Measurements from ENCODE around the gene TRDN.

DNA sequence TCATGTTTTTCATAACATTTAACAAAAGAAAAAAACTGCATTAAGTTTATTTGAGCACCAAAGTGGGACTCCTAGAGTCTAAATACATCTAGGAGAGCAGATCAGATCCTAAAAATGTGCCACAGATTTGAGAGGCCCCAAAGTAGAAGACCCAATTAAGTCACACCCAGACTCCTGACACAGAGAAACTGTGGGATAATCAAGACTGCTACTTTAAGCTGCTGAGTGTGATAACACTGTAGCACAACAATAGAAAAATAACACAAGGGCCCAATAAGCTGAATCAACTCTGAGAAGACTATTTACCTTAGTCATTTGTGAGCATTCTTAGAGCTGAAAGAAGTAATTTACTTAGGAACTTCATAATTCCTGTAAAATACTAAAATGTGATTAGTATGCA, 26.0 kb downstream of the TRDN start:
- TF ChIP-seq, protein P1, sequence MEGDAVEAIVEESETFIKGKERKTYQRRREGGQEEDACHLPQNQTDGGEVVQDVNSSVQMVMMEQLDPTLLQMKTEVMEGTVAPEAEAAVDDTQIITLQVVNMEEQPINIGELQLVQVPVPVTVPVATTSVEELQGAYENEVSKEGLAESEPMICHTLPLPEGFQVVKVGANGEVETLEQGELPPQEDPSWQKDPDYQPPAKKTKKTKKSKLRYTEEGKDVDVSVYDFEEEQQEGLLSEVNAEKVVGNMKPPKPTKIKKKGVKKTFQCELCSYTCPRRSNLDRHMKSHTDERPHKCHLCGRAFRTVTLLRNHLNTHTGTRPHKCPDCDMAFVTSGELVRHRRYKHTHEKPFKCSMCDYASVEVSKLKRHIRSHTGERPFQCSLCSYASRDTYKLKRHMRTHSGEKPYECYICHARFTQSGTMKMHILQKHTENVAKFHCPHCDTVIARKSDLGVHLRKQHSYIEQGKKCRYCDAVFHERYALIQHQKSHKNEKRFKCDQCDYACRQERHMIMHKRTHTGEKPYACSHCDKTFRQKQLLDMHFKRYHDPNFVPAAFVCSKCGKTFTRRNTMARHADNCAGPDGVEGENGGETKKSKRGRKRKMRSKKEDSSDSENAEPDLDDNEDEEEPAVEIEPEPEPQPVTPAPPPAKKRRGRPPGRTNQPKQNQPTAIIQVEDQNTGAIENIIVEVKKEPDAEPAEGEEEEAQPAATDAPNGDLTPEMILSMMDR (IDR thresholded peaks at IDR 0.05): no peak
- TF ChIP-seq POLR2A (IDR thresholded peaks at IDR 0.05): no peak

Measured in ovary (tissue), 3 donors.